GM19238 (cell line): ENCODE results near the gene FIBCD1.

Experiments
- DNase-seq: peaks from one replicate; pipeline ENCODE4 v3.0.0; 2011; ENCODE audit warnings: low spot score; ENCODE audit not compliant: insufficient read length

The FIBCD1 gene

DNA sequence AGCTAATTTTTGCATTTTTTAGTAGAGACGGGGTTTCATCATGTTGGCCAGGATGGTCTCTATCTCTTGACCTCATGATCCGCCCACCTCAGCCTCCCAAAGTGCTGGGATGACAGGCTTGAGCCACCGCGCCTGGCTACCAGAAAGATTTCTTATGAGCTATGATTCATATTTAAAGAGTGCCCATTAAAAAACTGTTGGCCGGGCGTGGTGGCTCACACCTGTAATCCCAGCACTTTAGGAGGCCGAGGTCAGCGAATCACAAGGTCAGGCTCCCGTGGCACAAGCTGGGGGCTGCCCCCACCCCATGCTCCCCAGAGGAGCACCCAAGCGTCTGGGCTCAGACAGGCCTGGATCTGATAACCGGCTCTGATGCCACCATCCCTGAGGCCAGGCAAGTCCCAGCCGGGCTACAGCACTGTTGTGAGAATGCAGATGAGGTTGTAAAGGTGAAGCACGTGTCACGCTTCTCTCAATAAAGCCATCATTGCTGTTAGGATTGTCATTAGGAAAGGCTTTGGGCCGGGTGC lies 56.3 kb downstream of the FIBCD1 start:
- no peak for DNase-seq

DNA sequence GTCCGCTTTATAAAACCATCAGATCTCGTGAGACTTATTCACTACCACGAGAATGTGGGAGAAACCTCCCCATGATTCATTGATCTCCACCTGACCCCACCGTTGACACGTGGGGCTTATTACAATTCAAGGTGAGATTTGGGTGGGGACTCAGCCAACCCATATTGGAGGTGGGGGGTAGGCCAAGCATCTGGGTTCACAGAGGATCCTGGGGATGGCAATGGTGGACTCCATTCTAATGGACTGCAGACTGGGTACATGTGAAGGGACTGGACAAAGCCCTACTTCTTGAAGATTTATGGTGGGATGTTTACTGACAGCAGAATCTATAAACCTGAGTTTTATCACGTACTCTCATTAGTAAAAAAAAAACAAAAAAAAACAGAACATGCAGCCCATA lies 57.5 kb downstream of the FIBCD1 start:
- no peak for DNase-seq

DNA sequence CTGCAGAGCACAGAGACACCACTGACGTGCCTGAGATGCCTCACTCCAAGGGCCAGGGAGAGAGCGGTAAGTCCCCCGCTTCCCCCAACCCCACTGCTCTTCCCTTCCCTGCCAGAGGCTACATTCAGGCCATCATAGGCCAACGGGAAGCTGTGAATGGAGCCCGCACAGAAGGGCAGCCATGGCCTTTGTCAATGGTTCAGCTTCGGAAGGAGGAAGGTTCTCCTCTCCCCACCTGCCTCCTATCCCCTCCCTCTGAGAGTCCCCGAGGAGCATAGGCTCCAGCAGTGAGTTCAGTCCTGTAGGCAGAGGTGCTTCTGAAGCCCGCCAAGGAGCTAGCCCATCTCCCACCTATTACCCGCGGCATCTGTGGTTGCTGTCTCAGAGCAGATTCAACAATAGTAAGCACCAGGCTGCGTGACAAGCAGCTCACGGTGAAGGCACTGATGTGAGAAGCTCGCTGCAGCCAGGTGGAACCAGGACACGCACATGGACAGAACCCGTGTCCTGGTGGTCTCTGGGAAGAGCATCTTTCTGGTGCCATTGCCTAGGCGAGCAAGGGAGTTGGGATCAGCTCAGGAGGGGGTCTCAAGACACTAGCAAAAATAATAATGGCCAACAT lies 58.3 kb downstream of the FIBCD1 start:
- no peak for DNase-seq

DNA sequence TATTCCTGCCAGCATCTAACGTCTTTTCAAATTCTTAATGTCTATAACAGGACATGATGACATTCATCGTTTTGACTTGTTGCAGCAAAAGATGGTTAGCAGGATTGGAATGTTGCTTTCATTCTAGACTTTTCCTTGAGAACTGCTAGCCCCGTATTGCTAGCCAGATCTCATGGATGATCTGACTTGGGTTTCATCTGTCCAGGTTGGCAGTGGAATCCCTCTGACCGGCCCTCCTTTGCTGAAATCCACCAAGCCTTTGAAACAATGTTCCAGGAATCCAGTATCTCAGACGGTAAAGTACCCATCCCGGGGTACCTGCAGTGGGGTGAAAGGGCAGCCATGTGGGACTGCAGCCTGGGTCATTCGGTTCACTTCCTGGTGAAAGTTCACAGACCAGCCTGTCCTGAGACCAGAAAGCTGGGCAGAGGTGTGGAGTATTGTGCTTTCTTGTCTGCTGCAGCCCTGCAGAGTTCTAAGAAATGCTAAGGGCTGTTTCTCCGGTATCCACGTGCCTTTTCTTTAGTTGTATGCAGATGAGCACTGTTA lies 59.1 kb downstream of the FIBCD1 start:
- DNase-seq, result no peak

DNA sequence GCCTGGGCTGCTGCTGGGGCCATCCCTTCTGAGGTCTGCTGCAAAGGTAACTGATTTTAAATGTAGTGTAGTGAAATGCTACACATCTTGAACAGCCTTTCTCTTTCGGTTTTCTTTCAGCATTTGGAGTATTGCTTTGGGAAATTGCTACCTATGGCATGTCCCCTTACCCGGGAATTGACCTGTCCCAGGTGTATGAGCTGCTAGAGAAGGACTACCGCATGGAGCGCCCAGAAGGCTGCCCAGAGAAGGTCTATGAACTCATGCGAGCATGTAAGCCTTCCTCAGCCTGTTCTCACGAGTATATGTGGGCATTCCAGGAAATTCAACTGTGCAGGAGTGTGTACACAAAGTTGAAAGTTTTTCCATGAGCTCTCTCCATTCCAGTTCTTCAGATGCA lies 60.8 kb downstream of the FIBCD1 start:
- no peak for DNase-seq

DNA sequence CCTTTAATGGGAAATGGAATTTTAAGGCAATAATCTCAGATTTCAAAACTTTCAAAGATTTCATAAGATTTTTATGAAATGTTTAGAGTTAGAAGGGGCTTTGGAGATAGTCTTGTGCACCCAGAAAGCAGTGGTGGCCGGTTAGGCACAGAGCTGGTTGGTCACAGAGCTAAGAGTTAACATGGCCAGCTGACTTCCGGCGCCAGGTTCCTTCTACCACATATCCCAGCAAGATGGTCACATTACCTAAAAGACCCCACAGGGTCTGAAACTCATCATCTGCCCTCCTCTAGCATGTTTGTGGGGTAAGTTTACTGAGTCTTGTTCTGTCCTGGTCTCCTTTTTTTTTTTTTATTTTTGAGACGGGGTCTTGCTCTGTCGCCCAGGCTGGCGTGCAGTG lies 61.7 kb downstream of the FIBCD1 start:
- no peak for DNase-seq

DNA sequence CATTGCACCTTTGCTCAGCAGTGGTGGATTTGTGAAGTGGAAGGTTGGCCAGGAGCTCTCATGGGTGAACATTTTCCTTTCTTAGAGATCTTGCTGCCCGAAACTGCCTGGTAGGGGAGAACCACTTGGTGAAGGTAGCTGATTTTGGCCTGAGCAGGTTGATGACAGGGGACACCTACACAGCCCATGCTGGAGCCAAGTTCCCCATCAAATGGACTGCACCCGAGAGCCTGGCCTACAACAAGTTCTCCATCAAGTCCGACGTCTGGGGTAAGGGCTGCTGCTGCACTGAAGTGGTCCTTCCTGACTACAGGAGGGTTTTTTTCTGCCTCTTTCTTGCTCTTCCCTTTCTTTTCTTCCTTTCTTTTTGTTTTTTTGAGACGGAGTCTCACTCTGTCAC lies 64.3 kb downstream of the FIBCD1 start:
- no peak for DNase-seq

DNA sequence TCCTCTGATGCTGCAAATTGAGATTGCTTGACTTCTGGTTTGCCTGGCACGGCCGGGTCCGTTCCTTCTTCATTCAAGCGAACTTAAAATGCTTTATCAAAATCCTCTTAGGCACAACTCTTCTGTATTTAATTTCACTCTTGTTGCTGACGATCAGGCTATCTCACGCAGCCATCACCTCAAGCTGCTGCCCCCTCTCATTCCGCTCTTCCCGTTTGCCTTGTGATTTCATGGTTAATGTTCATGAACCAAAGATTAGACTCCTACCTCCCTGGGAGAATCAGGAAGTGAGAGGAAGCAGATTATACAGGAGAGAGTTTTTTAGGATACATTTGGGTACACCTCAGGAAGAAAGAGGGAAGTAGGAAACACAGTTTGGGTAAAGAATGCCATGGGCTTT lies 65.1 kb downstream of the FIBCD1 start:
- DNase-seq, result no peak

DNA sequence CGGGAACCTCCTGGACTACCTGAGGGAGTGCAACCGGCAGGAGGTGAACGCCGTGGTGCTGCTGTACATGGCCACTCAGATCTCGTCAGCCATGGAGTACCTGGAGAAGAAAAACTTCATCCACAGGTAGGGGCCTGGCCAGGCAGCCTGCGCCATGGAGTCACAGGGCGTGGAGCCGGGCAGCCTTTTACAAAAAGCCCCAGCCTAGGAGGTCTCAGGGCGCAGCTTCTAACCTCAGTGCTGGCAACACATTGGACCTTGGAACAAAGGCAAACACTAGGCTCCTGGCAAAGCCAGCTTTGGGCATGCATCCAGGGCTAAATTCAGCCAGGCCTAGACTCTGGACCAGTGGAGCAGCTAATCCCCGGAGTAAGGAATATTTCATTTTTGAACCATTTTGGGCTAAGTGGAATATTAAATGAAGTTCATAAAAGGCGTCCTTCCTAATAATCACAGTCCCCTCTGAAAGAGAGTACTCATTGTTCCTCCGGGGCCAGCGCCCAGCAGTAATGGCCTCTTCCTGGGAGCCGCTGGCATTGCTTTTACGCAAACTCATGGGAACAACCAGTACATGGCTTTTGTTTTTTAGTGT lies 66.0 kb downstream of the FIBCD1 start:
- DNase-seq, result no peak

DNA sequence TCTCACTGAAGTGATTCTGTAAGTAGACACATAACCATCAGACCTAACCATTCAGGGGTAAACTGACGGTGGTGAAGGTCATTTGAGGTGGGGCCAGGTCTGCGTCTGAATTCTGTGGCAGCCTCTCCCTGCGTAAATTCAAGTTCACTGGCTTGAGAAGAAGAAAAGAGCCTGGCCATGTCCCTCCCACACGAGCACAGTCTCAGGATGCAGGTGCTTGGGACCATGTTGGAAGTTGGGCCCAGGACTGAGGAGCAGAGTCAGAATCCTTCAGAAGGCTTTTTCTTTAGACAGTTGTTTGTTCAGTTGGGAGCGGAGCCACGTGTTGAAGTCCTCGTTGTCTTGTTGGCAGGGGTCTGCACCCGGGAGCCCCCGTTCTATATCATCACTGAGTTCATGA lies 66.5 kb downstream of the FIBCD1 start:
- no peak for DNase-seq

DNA sequence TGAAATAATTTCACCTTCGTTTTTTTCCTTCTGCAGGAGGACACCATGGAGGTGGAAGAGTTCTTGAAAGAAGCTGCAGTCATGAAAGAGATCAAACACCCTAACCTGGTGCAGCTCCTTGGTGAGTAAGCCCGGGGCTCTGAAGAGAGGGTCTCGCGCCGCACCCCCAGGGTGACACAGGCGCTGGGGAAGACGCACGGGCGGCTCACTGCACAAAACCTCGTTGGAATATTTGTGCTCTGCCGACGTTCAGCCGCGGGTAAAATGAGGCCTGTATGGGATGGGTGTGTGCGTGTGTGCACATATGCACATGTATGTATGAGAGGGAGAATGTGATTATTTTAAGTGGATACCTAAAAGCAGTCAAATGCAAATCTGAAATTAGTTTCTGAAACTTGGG lies 67.0 kb downstream of the FIBCD1 start:
- DNase-seq, result no peak

DNA sequence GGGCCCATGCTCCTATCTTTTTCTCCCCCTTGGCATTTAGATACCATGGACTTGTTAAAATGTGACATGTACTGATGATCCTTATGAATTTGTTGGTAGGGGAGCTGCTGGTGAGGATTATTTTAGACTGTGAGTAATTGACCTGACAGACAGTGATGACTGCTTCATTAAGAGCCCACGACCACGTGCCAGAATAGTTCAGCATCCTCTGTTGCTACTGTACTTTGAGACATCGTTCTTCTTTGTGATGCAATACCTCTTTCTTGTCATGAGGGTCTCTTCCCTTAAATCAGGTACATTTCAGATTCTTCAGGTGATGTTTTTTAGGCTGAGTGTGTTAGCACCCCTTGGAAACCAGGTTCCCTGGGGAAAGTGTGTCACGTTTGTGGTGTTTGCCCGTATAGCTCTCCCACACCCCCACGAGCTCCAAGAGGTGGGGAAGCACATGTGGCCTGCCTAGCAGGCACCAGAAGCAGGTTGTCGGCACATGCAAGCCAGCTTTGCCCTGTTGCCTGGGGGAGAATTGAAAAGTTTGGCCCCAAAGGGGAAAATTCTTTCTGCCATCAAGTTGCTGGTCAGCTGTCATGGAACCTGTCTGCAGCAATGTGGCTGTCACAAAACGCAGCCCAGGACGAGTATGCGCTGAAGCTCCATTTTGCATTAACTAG lies 67.5 kb downstream of the FIBCD1 start:
- no peak for DNase-seq

DNA sequence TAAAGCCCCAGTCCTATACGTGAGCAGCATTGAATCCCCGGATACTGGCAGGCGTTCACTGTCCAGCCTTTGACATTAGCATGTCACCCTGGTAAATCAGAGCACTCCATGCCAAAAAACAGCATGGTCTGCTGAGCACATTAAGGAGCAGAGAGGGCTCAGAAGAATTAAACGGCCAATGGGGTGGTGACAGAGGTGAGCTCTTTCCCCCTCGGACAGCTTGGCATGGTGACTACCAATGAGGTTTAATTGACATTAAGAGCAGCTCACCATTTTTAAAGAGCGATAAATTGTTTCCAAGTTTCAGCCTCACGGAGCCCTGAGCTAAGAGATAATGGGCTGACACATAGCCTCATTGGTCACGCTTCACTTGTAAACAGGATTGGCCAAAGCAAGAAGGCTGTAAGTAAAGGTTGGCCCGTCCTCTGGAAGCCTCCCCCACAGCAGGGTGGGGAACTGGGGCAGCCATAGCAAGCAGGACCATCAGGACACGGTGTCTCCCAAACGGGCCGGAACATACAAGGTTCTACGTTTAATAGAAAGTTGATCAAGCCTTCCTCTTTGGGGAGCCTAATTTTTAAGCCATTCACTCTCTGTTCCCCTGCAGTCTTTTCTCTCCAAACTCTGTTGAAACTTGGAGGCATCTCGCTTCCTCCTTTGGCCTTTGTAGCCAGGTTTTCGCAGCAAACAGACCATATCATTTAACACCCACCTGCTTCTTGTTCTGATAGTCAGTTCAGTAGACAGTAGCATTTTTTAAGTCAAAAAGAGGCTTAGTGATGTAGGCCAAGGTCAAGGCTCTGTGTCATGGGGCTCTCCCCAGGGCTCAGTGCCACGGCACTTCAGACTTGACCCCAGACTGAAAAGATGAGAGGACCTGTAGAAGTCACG lies 68.3 kb downstream of the FIBCD1 start:
- peak; percentile 30 for DNase-seq

DNA sequence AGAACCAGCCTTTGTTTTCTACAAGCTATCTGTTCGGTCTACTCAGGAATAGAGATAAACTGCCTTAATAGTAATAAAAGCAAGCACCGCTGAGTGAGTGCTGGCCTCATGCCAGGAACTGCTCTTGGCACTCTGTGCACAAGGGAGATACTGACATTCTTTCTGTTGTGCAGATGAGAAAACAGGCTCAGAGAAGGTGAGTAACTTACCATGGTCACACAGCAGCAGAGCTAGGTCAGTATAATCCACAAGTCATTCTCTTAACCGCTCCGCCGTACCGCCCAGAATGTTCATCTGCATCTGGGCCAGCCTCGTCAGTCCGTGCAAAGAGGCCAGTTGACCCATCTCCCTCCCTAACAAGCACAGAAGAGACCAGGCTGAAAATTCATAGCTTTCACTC lies 69.8 kb downstream of the FIBCD1 start:
- DNase-seq, result no peak

DNA sequence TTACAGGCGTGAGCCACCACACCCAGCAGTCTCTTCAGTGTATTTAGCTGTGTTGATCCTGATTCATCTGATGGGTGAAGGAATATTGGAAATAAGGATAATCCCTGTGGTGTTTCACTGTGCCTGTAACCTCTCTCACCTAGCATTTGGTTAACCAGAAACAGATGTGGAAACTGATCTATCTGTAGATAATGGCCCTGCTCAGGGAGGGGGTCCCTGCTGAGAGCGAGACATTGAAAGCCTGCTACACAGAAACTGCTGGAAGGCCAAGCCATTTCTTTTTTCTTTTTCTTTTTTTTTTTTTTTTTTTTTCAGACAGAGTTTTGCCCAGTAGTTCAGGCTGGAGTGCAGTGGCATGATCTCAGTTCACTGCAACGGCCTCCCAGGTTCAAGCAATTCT lies 70.8 kb downstream of the FIBCD1 start:
- DNase-seq, result no peak

DNA sequence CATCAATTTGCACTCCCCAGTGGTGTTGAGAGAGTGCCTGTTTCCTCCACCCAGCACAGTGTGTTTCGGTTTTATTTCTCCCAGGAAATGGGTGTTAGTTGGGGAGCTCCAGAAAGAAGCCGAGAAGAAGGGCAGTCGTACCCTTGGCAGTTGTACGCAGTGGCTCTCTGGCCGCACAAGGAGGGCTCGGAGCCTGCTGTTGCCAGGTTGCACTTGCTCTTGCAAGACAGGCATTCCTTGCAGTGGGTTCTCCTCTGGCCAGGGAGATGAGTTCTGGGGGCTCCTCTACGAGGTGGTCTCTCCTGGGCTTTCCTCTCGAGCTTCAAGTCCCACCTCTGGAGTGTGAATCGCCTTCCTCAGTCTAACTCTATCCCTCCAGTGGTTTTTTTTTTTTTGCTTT lies 71.5 kb downstream of the FIBCD1 start:
- no peak for DNase-seq

DNA sequence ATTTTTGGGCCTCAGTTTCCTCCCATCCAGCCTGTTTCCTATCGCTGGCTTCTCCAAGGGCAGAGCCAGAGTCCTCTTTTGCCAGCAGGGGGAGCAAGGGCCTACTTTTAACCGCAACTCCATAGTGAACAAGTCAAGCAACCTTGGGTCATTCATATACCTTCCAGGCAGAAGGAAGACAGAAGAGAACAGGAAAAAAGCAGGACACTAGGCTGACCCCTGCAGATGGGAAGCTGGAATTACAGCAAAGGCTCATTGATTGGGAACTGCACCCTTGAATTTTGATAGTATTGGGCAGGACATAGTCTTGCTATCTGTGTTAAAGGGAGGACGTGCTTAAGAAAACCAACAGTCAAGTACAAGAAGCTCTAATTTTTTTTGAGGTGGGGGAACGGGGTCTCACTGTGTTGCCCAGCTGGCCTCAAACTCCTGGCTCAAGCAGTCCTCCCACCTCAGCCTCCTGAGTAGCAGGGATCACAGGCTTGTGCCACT lies 72.5 kb downstream of the FIBCD1 start:
- peak; percentile 22 for DNase-seq

DNA sequence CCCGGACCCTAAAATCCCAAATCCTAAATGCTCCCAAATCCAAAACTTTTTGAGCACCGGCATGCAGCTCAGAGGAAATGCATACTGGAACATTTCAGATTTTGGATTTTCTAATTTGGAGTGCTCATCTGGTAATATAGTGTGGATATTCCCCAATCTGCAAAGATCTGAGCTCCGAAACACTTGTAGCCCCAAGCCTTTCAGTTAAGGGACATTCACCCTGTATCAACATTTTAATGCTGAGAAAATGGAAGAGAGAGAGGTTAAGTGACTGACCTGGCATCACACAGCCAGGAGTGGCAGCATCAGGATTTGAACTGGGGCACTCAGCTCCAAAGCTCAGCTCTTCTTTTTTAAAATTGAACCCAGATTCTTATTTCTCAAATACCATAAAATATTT lies 73.1 kb downstream of the FIBCD1 start:
- DNase-seq, result no peak

DNA sequence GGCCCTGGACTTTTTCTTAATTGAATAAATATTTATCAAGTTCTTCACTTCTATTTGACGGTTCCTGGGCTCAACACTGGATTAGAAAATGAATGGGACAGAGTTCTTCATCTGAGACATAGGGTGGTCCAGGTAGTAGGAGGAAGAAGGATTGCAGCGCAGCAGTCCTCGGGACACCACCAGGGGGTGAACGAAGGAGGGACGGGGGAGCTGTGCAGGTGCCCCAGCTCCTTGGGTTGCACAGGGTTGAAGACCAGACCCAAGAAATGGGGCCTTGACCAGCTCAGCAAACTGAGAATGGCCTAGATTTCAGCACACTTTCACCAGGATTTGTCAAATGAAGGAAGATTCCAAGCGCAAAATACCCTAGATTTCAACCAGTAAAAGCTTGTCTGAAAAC lies 74.5 kb downstream of the FIBCD1 start:
- DNase-seq, result no peak

DNA sequence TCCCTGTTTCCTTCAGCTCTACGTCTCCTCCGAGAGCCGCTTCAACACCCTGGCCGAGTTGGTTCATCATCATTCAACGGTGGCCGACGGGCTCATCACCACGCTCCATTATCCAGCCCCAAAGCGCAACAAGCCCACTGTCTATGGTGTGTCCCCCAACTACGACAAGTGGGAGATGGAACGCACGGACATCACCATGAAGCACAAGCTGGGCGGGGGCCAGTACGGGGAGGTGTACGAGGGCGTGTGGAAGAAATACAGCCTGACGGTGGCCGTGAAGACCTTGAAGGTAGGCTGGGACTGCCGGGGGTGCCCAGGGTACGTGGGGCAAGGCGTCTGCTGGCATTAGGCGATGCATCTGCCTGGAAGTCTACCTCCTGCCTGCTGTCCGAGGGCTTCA lies 76.3 kb downstream of the FIBCD1 start:
- no peak for DNase-seq

DNA sequence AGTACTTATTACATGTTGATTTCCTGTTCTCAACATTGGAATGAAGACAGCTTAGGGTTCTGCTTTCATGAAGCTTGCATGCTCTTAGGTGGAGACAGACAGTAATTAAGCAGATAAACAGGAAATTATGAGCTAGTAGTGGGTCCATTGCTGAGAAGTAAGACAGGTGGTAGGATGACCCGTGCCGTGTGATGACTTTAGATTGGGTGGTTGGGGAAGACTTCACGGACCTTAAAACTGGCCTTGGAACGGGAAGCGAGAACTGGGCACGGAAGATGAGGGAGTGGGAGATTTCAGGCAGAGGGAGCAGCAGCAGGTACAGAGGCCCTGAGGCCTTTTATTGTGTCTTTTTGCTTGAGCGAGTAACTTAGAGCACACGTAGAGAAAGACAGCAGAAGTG lies 76.8 kb downstream of the FIBCD1 start:
- no peak for DNase-seq
